GM21786 (cell line): Measurements from ENCODE around the gene ZNF337.
"Not testable (repeated sequence)": the region's sequence is repeated elsewhere in the genome, so short reads cannot be mapped to it uniquely, and the experiment has no call there.

ENCODE experiments used
- ATAC-seq: cut with Tn5 transposase; IDR thresholded peaks from one replicate; pipeline ENCODE4 v1.9.1; 2021; ENCODE audit not compliant: unreplicated experiment

The ZNF337 gene

DNA sequence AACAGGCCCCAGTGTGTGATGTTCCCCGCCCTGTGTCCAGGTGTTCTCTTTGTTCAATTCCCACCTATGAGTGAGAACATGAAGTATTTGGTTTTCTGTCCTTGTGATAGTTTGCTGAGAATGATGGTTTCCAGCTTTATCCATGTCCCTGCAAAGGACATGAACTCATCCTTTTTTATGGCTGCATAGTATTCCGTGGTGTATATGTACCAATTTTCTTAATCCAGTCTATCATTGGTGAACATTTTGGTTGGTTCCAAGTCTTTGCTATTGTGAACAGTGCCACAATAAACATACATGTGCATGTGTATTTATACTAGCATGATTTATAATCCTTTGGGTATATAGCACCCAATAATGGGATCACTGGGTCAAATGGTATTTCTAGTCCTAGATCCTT, 66.0 kb downstream of the ZNF337 start:
- ATAC-seq: not testable (repeated sequence)

GRCh38 chr20:25629816-25630499, 66.7 kb downstream of the ZNF337 start:
- no peak for ATAC-seq

DNA sequence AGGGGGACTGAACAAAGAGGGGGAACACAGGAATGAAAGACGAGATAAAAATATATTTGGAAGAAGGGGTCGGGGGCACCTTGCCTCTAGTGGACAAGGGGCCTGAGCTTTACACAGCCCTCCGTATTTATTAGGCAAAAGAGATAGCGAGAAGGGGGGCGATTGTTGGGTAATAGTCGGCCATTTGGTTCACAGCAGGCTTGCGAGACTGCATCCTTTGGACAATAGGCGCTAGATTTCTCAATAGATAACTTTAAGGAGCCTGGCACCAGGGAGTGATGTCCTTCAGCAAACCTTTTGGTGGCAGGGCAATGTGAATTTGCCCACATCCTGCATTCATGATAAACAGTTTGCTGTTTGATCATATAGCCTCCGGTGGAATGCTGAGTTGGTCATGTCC, 69.9 kb downstream of the ZNF337 start:
- no peak for ATAC-seq

- no peak for ATAC-seq
These were observed 72.1 kb downstream of the ZNF337 start for GRCh38 chr20:25624500-25624939.
